GM12875 (cell line): ENCODE measurements around the gene LST1.

Experiments used
- H3K4me3 ChIP-seq: one replicate; pipeline ENCODE4 v1.5.1; 2011; ENCODE audit warnings: low read depth, low read length, control low read depth
- CTCF ChIP-seq: IDR thresholded peaks from 2 replicates; pipeline ENCODE4 v1.5.1; 2011; ENCODE audit warnings: low read depth, mild to moderate bottlenecking, control low read depth, inconsistent platforms, low read length, moderate library complexity, borderline replicate concordance; ENCODE audit not compliant: insufficient read depth

Gene LST1

GRCh38 chr6:31560697-31561058 lies 25.4 kb upstream of the LST1 start:
- TF ChIP-seq CTCF, result no peak
- no peak overlapping the region for H3K4me3 ChIP-seq

- no peak for TF ChIP-seq CTCF
- H3K4me3 ChIP-seq, result no peak overlapping the region
Observed at GRCh38 chr6:31567531-31568370, 18.3 kb upstream of the LST1 start.

GRCh38 chr6:31568537-31568961 lies 17.5 kb upstream of the LST1 start:
- TF ChIP-seq CTCF, result no peak
- H3K4me3 ChIP-seq, result no peak overlapping the region

- H3K4me3 ChIP-seq, result no peak overlapping the region
- TF ChIP-seq CTCF, result no peak
Observed at GRCh38 chr6:31569861-31570536, 16.1 kb upstream of the LST1 start.

GRCh38 chr6:31572041-31572911 lies 13.8 kb upstream of the LST1 start, which contains the start of gene LTA:
TSS of gene LTA (plus strand) at chr6:31572289. CDS start at chr6:31572743, 454 bp downstream.
- H3K4me3 ChIP-seq, result peak within 1 kb of the TSS; percentile 65
- no peak for TF ChIP-seq CTCF

- peak overlapping the region; percentile 65 for H3K4me3 ChIP-seq
- TF ChIP-seq CTCF, result no peak
Observed at GRCh38 chr6:31573239-31574105, 12.6 kb upstream of the LST1 start.
